Gastrocnemius medialis (tissue), 4 donors: ENCODE results near the gene HSBP1L1. TPM values are rescaled to one million over a fixed set of nuclear protein-coding genes. Genes with fewer than 3 reads are reported as not detected.

Source experiments
- ATAC-seq, 2 donors: fragments of 150-250 bp; one replicate each; pipeline ENCODE4 v1.9.1; 2016
- DNase-seq, 2 donors: peaks; one replicate each; pipeline ENCODE4 v3.0.0-alpha.2; 2019
- H3K27ac ChIP-seq, 4 donors: fragments of 200-600 bp; sonication (generic); 1 replicate in 1 of 4; 2 replicates in 3 of 4; pipeline ENCODE4 v1.5.1; 2016 to 2018; ENCODE audit warnings: mild to moderate bottlenecking in 2 of 4, moderate library complexity in 1 of 4
- H3K27me3 ChIP-seq, 3 donors: fragments of 200-600 bp; sonication (generic) in 2 of 3; 1 replicate in 1 of 3; 2 replicates in 2 of 3; pipeline versions ENCODE4 v1.5.1 to v1.6.0; 2016 to 2019; ENCODE audit warnings: mild to moderate bottlenecking in 1 of 3, moderate library complexity in 1 of 3
- H3K36me3 ChIP-seq, 2 donors: fragments of 200-600 bp; sonication (generic) in 1 of 2; one replicate each; pipeline ENCODE4 v1.5.1; 2017 to 2018
- H3K4me1 ChIP-seq, 2 donors: fragments of 200-600 bp; sonication (generic) in 1 of 2; one replicate each; pipeline ENCODE4 v1.5.1; 2016 to 2017; ENCODE audit warnings: mild to moderate bottlenecking in 2 of 2
- H3K4me3 ChIP-seq, 4 donors: fragments of 200-600 bp; sonication (generic) in 3 of 4; 1 replicate in 1 of 4; 2 replicates in 3 of 4; pipeline ENCODE4 v1.5.1; 2016 to 2019; ENCODE audit warnings: mild to moderate bottlenecking in 2 of 4
- H3K9me3 ChIP-seq, 3 donors: fragments of 200-600 bp; sonication (generic) in 2 of 3; 1 replicate in 1 of 3; 2 replicates in 2 of 3; pipeline ENCODE4 v1.5.1; 2016 to 2019
- POLR2A ChIP-seq, 2 donors: fragments of 450-650 bp; IDR thresholded peaks; one replicate each; pipeline ENCODE4 v1.6.1; 2017; ENCODE audit warnings: antibody characterized with exemption in 2 of 2, mild to moderate bottlenecking in 2 of 2, moderate library complexity in 2 of 2
- in situ Hi-C, 4 donors: fragments of 200-750 bp; cut with MboI; loops; one replicate each; pipeline versions ENCODE4 v1.15.0 to v1.8.0; 2017; ENCODE audit warnings: low sequenced_read_pairs in 4 of 4
- intact Hi-C: fragments of 100-400 bp; cut with DNase I; formaldehyde crosslinking; loops from one replicate; pipeline ENCODE4 v1.15.1; 2023; ENCODE audit warnings: low total_unique reads
- total RNA-seq, 4 donors: library from RNA; depleted of rRNA; stranded (reverse); fragments of >200 nt; gene quantifications; one replicate each; pipeline versions ENCODE4 v1.1.0 to v1.2.3, GENCODE V29; 2016
- TF ChIP-seq, protein P1 (sequence below), 5 experiments: fragments of 450-650 bp in 3 of 5; fragments of 200-600 bp in 2 of 5; sonication (generic) in 2 of 5; IDR thresholded peaks in 4 of 5; conservative IDR thresholded peaks in 1 of 5; 1 replicate in 4 of 5; 2 replicates in 1 of 5; pipeline ENCODE4 v1.5.1; 2016 to 2019; ENCODE audit warnings: antibody characterized with exemption in 5 of 5, mild to moderate bottlenecking in 3 of 5, moderate library complexity in 3 of 5

HSBP1L1 gene
- total RNA-seq, 4 donors from 2014 or later = 0.94 to 13.4 (median 6.9) TPM

GRCh38 chr18:79934311-79935097 is 29.9 kb upstream of the HSBP1L1 start:
- TF ChIP-seq, protein P1, sequence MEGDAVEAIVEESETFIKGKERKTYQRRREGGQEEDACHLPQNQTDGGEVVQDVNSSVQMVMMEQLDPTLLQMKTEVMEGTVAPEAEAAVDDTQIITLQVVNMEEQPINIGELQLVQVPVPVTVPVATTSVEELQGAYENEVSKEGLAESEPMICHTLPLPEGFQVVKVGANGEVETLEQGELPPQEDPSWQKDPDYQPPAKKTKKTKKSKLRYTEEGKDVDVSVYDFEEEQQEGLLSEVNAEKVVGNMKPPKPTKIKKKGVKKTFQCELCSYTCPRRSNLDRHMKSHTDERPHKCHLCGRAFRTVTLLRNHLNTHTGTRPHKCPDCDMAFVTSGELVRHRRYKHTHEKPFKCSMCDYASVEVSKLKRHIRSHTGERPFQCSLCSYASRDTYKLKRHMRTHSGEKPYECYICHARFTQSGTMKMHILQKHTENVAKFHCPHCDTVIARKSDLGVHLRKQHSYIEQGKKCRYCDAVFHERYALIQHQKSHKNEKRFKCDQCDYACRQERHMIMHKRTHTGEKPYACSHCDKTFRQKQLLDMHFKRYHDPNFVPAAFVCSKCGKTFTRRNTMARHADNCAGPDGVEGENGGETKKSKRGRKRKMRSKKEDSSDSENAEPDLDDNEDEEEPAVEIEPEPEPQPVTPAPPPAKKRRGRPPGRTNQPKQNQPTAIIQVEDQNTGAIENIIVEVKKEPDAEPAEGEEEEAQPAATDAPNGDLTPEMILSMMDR (IDR thresholded peaks at IDR 0.05 in 4 of 5, conservative IDR thresholded peaks at IDR 0.05 in 1 of 5) = no peak
- no peak for TF ChIP-seq POLR2A (IDR thresholded peaks at IDR 0.05)
- intact Hi-C loops (no loop called here), in situ Hi-C loops (no loop called here)
- peaks cover 15 to 24% of the 10 kb centered on the region in 2 donors for H3K4me1 ChIP-seq
- no peak for ATAC-seq
- H3K36me3 ChIP-seq = peaks cover 0 to 24% of the 10 kb centered on the region in 2 donors
- H3K27me3 ChIP-seq = no peaks in the 10 kb centered on the region
- H3K4me3 ChIP-seq = no peak overlapping the region
- peak in 1 of 2 donors; percentile 12 for DNase-seq
- H3K9me3 ChIP-seq = peaks cover 0 to 10% (median 0%) of the 10 kb centered on the region in 3 donors
- H3K27ac ChIP-seq = peak overlapping the region in 1 of 4 donors; percentile 2

DNA sequence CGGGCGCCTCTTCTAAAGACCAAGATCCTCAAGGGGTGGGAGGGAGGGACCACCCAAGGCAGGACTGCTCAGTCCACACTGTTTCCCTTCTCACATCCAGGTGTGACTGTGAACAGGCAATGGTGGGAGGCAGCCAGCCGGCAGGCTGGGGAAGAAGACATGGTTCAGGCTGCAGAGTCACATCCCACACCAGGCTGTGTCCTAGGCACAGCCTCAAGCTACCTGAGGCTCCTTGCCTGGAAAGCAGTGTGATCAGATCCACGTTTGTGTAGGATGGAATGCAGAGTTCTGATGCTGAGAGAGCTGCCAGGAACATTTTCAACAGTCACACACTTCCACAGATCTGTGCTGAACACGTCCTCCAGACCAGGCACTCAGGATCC is 29.4 kb upstream of the HSBP1L1 start:
- TF ChIP-seq POLR2A (IDR thresholded peaks at IDR 0.05) = no peak
- TF ChIP-seq, protein P1 (IDR thresholded peaks at IDR 0.05 in 4 of 5, conservative IDR thresholded peaks at IDR 0.05 in 1 of 5) = no peak
- H3K4me3 ChIP-seq = no peak overlapping the region
- no peak for ATAC-seq
- peaks cover 0 to 19% of the 10 kb centered on the region in 2 donors for H3K36me3 ChIP-seq
- H3K27ac ChIP-seq = no peak overlapping the region
- peak in 1 of 2 donors; percentile 4 for DNase-seq
- H3K9me3 ChIP-seq = peaks cover 0 to 4% (median 0%) of the 10 kb centered on the region in 3 donors
- no peaks in the 10 kb centered on the region for H3K27me3 ChIP-seq
- intact Hi-C loops (no loop called here), in situ Hi-C loops (no loop called here)
- H3K4me1 ChIP-seq = peaks cover 17 to 30% of the 10 kb centered on the region in 2 donors

GRCh38 chr18:79935499-79935898 is 28.9 kb upstream of the HSBP1L1 start:
- TF ChIP-seq, protein P1 (IDR thresholded peaks at IDR 0.05 in 4 of 5, conservative IDR thresholded peaks at IDR 0.05 in 1 of 5) = no peak
- TF ChIP-seq POLR2A (IDR thresholded peaks at IDR 0.05) = no peak
- H3K4me1 ChIP-seq = peaks cover 17 to 32% of the 10 kb centered on the region in 2 donors
- peaks cover 0 to 17% of the 10 kb centered on the region in 2 donors for H3K36me3 ChIP-seq
- no peak for ATAC-seq
- intact Hi-C loops (no loop called here), in situ Hi-C loops (no loop called here)
- H3K9me3 ChIP-seq = no peaks in the 10 kb centered on the region
- H3K27ac ChIP-seq = no peak overlapping the region
- H3K27me3 ChIP-seq = no peaks in the 10 kb centered on the region
- DNase-seq = peak in 1 of 2 donors; percentile 4
- no peak overlapping the region for H3K4me3 ChIP-seq

DNA sequence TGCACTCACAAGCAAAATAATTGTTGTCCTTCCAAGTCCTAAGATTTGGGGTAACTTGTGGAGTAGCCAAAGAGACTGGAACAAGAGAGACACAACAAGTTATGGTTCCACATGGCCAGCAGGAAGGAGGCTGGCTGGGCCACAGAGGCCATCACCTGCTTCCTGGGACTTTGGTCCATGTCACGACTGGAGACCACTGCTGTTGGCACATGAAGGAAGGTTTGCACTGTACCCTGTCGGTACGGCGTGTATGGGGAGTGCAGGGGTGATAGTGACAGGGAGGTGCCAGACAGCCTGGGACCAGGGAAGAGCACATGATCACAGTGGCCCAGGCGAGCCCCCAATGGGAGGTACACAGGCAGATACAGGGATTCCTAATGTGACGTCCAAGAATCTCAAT is 28.5 kb upstream of the HSBP1L1 start:
- in situ Hi-C loops = no loop called here
- Histone ChIP-seq H3K9me3 (no peaks in the 10 kb centered on the region), H3K27ac (no peak overlapping the region), H3K36me3 (peaks cover 0 to 17% of the 10 kb centered on the region in 2 donors), H3K4me1 (peaks cover 17 to 37% of the 10 kb centered on the region in 2 donors), H3K27me3 (no peaks in the 10 kb centered on the region), H3K4me3 (no peak overlapping the region)
- no peak for TF ChIP-seq POLR2A (IDR thresholded peaks at IDR 0.05)
- TF ChIP-seq, protein P1 (IDR thresholded peaks at IDR 0.05 in 4 of 5, conservative IDR thresholded peaks at IDR 0.05 in 1 of 5) = no peak
- intact Hi-C loops = no loop called here
- ATAC-seq (no peak), DNase-seq (peak in 1 of 2 donors; percentile 5)
